Peyer's patch (tissue), 4 donors: Measurements from ENCODE around the gene KRTAP25-1. TPM values are rescaled to one million over a fixed set of nuclear protein-coding genes. Genes with fewer than 3 reads are reported as not detected.

ENCODE experiments used
- DNase-seq, 3 donors: peaks; one replicate each; pipeline ENCODE4 v3.0.0-alpha.2; 2017 to 2019
- H3K27ac ChIP-seq, 4 donors: fragments of 200-600 bp; sonication (generic); one replicate each; pipeline ENCODE4 v1.5.1; 2016 to 2019
- H3K27me3 ChIP-seq, 2 donors: fragments of 200-600 bp; sonication (generic); one replicate each; pipeline ENCODE4 v1.5.1; 2019
- H3K36me3 ChIP-seq, 3 donors: fragments of 200-600 bp; sonication (generic); one replicate each; pipeline ENCODE4 v1.5.1; 2016 to 2019
- H3K4me1 ChIP-seq, 4 donors: fragments of 200-600 bp; sonication (generic); one replicate each; pipeline ENCODE4 v1.5.1; 2016 to 2019
- H3K4me3 ChIP-seq, 4 donors: fragments of 200-600 bp; sonication (generic); 1 replicate in 3 of 4; 2 replicates in 1 of 4; pipeline ENCODE4 v1.5.1; 2016 to 2019; ENCODE audit warnings: mild to moderate bottlenecking in 1 of 4
- H3K9me3 ChIP-seq, 4 donors: fragments of 200-600 bp; sonication (generic); one replicate each; pipeline ENCODE4 v1.5.1; 2016 to 2019; ENCODE audit warnings: mild to moderate bottlenecking in 1 of 4
- CTCF ChIP-seq, 6 experiments: fragments of 450-650 bp in 4 of 6; fragments of 200-600 bp in 2 of 6; sonication (generic) in 1 of 6; IDR thresholded peaks; one replicate each; pipeline ENCODE4 v1.5.1; 2017 to 2019; ENCODE audit warnings: antibody characterized with exemption in 6 of 6, mild to moderate bottlenecking in 3 of 6, moderate library complexity in 1 of 6
- POLR2A ChIP-seq, 2 donors: fragments of 450-650 bp; IDR thresholded peaks; one replicate each; pipeline ENCODE4 v1.5.1; 2017; ENCODE audit warnings: antibody characterized with exemption in 2 of 2, mild to moderate bottlenecking in 2 of 2, moderate library complexity in 2 of 2
- total RNA-seq, 4 donors: library from RNA; depleted of rRNA; stranded (reverse); fragments of >200 nt; gene quantifications; one replicate each; pipeline ENCODE4 v1.1.0, GENCODE V29; 2016

The KRTAP25-1 gene
- total RNA-seq, 4 donors from 2014 or later: not detected

DNA sequence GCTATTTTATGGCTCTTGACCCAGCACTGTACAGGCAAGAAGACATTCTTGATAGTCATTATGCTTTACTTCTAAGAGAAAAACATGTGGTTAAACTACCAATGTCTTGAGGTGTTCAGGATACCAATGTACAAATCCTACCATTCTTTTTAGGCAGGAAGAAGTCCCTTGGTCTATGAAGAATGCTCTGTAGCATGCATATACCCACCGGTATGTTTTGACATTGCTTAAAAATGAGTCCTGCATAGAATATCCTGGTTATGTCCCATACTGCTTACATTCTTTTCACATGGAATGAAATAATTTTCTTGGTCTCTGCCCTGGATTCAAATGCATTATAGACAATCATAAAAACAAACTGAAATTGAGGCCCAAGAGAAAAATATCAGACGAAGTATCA is 43.4 kb upstream of the KRTAP25-1 start:
- Histone ChIP-seq H3K4me3 (no peak overlapping the region), H3K27me3 (no peaks in the 10 kb centered on the region), H3K4me1 (no peaks in the 10 kb centered on the region), H3K9me3 (no peaks in the 10 kb centered on the region), H3K36me3 (no peaks in the 10 kb centered on the region), H3K27ac (no peak overlapping the region)
- no peak for DNase-seq
- TF ChIP-seq POLR2A (IDR thresholded peaks at IDR 0.05) (no peak), CTCF (IDR thresholded peaks at IDR 0.05) (no peak)

GRCh38 chr21:30329203-30329875 is 40.0 kb upstream of the KRTAP25-1 start:
- Histone ChIP-seq H3K4me3 (no peak overlapping the region), H3K27me3 (no peaks in the 10 kb centered on the region), H3K36me3 (no peaks in the 10 kb centered on the region), H3K27ac (no peak overlapping the region), H3K4me1 (no peaks in the 10 kb centered on the region), H3K9me3 (no peaks in the 10 kb centered on the region)
- TF ChIP-seq CTCF (IDR thresholded peaks at IDR 0.05) (no peak), POLR2A (IDR thresholded peaks at IDR 0.05) (no peak)
- no peak for DNase-seq

- no peaks in the 10 kb centered on the region for H3K9me3 ChIP-seq
- no peaks in the 10 kb centered on the region for H3K36me3 ChIP-seq
- no peak overlapping the region for H3K4me3 ChIP-seq
- no peak overlapping the region for H3K27ac ChIP-seq
- no peak for DNase-seq
- H3K4me1 ChIP-seq: no peaks in the 10 kb centered on the region
- TF ChIP-seq POLR2A (IDR thresholded peaks at IDR 0.05) (no peak), CTCF (IDR thresholded peaks at IDR 0.05) (no peak)
- H3K27me3 ChIP-seq: no peaks in the 10 kb centered on the region
These were observed 37.1 kb upstream of the KRTAP25-1 start for GRCh38 chr21:30326390-30326789.

GRCh38 chr21:30320215-30320614 is 30.9 kb upstream of the KRTAP25-1 start, which contains the start of gene KRTAP26-1:
TSS of gene KRTAP26-1 (minus strand) at chr21:30320315. CDS start at chr21:30320035, 280 bp downstream.
- no peaks in the 10 kb centered on the region for H3K4me1 ChIP-seq

GRCh38 chr21:30315701-30316100 is 26.4 kb upstream of the KRTAP25-1 start:
- Histone ChIP-seq H3K9me3 (no peaks in the 10 kb centered on the region), H3K4me3 (no peak overlapping the region), H3K4me1 (no peaks in the 10 kb centered on the region), H3K27ac (no peak overlapping the region), H3K36me3 (no peaks in the 10 kb centered on the region), H3K27me3 (no peaks in the 10 kb centered on the region)
- no peak for TF ChIP-seq POLR2A (IDR thresholded peaks at IDR 0.05)
- no peak for TF ChIP-seq CTCF (IDR thresholded peaks at IDR 0.05)
- no peak for DNase-seq

More at GRCh38 chr21:30320215-30320614, 30.9 kb upstream of the KRTAP25-1 start, which contains the start of gene KRTAP26-1:
- Histone ChIP-seq H3K9me3 (no peaks in the 10 kb centered on the region), H3K27me3 (no peaks in the 10 kb centered on the region), H3K27ac (no peak within 1 kb of the TSS), H3K36me3 (no peaks in the 10 kb centered on the region), H3K4me3 (no peak within 1 kb of the TSS)
- TF ChIP-seq POLR2A (IDR thresholded peaks at IDR 0.05) (no peak), CTCF (IDR thresholded peaks at IDR 0.05) (no peak)
- DNase-seq: no peak
